Stimulated activated naive CD8-positive, alpha-beta T cell treated with anti-CD3 and anti-CD28 coated beads, Interleukin-15, Interleukin-2, amounts not matched to agents 100 ng/mL and 50 ng/mL, for 24 hours (primary cell): Measurements from ENCODE around the gene GANAB.
A peak's percentile ranks its signal among the peaks of the same experiment; 100 is the strongest.
"Not testable (repeated sequence)": the region's sequence is repeated elsewhere in the genome, so short reads cannot be mapped to it uniquely, and the experiment has no call there.

Experiments
- H3K27ac Mint-ChIP-seq: one replicate; pipeline ENCODE4 v1.8.0; 2021; ENCODE audit warnings: mild to moderate bottlenecking, mixed read lengths
- H3K27me3 Mint-ChIP-seq: one replicate; pipeline ENCODE4 v1.8.0; 2021; ENCODE audit warnings: mixed read lengths
- H3K36me3 Mint-ChIP-seq: one replicate; pipeline ENCODE4 v1.8.0; 2021; ENCODE audit warnings: low read depth, mixed read lengths
- H3K4me1 Mint-ChIP-seq: one replicate; pipeline ENCODE4 v1.8.0; 2021; ENCODE audit warnings: low read depth, mixed read lengths
- H3K4me3 Mint-ChIP-seq: one replicate; pipeline ENCODE4 v1.8.0; 2021; ENCODE audit warnings: mild to moderate bottlenecking, mixed read lengths
- H3K9me3 Mint-ChIP-seq: one replicate; pipeline ENCODE4 v1.8.0; 2021; ENCODE audit warnings: mixed read lengths

Gene GANAB

DNA sequence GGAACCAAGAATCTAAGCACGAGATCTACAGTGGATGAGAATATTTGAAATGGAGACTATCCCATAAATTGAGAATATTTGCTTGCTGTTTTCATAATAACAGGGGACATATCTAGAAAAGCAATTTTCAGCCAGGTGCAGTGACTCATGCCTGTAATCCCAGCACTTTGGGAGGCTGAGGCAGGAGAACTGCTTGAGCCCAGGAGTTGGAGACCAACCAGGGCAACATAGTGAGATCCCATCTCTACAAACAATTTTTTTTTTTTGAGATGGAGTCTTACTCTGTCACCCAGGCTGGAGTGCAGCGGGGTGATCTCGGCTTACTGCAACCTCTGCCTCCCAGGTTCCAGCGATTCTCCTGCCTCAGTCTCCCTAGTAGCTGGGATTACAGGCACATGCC lies 64.7 kb downstream of the GANAB start:
- not testable (repeated sequence) for H3K27ac Mint-ChIP-seq, H3K4me1 Mint-ChIP-seq
- peaks cover 51% of the 10 kb centered on the region for H3K36me3 Mint-ChIP-seq

DNA sequence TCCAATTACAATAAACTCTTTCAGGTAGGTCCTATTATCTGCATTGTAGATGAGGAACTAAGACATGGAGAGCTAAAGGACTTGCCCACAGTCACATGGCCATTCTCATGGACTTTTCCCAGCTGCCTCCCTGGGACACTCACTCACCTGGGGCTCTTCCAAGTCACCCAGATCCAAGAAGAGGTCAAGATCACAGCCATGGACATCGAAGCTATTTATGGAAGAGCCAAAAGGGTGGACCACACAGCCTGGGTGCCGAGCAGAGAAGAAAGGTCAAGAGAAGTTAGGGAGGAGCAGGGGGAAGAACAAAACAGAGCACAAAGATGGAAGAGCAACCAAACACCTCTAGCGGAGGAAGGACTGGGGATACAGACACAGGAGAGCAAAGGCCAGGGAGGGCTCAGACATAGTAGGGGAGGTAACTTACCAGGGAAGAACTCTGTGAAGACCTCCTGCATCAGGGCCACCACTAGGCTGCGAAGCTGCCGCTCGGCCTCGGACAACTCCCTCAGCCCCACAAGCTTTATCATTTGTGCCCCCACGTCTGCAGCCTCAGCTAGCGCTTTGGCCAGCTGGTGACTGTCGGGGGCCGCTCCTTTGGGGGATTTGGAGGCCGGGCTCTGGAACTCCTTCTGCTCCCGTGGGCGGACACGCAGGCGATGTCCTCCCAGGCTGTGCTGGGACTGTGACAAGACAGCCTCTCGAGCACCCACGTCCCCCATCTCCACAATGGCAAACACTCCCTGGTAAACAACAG lies 65.3 kb downstream of the GANAB start:
- no peak overlapping the region for H3K27ac Mint-ChIP-seq
- H3K36me3 Mint-ChIP-seq, result peaks cover 52% of the 10 kb centered on the region
- H3K27me3 Mint-ChIP-seq, result no peaks in the 10 kb centered on the region
- no peak overlapping the region for H3K4me3 Mint-ChIP-seq
- H3K9me3 Mint-ChIP-seq, result no peaks in the 10 kb centered on the region
- peaks cover 1% of the 10 kb centered on the region for H3K4me1 Mint-ChIP-seq

More for the DNA sequence above, 64.7 kb downstream of the GANAB start:
- H3K9me3 Mint-ChIP-seq, H3K4me3 Mint-ChIP-seq, H3K27me3 Mint-ChIP-seq: not testable (repeated sequence)

DNA sequence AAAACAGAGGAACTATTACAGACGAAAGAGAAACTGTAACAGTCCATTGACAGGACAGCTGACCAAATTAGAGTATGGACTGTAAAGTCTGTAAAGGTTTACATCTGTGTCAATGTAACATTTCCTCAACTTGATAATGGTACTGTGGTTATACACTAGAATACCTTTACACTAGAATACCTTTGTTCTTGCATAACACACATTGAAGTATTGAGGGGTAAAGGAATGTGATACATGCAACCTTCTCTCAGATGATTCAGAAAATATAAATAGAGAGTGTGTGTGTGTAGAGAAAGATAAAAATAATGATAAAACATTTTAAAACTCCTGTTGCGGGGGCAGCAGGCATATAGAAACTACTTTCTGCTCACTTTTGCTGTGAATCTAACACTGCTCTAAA lies 67.2 kb downstream of the GANAB start:
- H3K36me3 Mint-ChIP-seq, result peaks cover 60% of the 10 kb centered on the region

DNA sequence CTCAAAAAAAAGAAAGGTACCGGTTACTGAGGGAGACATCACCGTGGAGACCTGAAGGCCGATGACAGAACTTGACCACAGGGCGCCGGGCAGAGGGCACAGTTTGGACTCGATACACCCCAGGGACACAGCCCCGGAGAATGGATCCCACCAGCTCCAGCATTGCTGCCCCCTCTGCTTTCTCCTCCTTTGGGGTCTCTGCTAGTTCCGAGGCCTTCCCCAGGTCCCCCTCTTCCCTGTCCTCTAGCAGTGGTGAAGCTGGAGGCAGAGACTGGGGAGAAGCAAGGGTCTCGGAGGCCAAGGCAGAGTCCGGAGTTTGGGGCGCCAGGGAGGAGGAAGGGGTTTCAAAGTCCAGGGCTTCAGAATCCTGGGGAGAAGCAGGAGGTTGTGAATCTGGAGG lies 67.9 kb downstream of the GANAB start:
- peaks cover 61% of the 10 kb centered on the region for H3K36me3 Mint-ChIP-seq
- H3K4me3 Mint-ChIP-seq, result no peak overlapping the region
- no peak overlapping the region for H3K27ac Mint-ChIP-seq
- H3K9me3 Mint-ChIP-seq, result no peaks in the 10 kb centered on the region
- no peaks in the 10 kb centered on the region for H3K27me3 Mint-ChIP-seq
- peaks cover 11% of the 10 kb centered on the region for H3K4me1 Mint-ChIP-seq

More for the DNA sequence above, 67.2 kb downstream of the GANAB start:
- H3K9me3 Mint-ChIP-seq, result no peaks in the 10 kb centered on the region
- no peak overlapping the region for H3K27ac Mint-ChIP-seq
- no peaks in the 10 kb centered on the region for H3K27me3 Mint-ChIP-seq
- H3K4me1 Mint-ChIP-seq, result peaks cover 11% of the 10 kb centered on the region
- no peak overlapping the region for H3K4me3 Mint-ChIP-seq

DNA sequence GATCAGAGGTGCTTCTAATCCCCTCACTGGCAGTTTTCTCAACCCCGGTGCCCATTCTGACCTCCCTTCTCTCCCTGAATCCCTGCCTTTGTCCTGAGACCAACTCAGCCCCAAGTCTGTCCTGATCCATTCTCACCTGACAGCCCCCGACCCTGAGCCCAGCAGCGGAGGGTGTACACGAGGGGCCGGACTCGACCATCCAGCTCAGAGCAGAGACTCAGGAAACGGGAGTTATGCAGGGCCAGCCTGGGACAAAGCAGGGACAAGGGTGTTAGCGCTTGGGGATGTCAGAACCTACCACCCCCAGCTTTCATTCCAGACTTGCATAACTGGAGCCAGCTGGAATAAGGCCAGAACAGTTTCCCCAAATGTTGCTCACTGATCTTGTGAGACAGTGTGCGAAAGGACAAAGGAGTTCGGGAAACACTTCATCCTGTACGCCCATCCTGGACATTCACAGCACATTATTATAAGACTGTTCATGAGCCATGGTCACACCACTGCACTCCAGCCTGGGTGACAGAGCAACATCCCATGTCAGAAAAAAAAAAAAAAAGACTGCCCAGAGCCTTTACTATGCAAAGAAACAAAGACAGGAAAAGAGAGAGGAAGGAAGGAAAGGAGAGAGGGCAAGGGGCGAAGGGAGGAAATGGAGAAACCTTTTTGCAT lies 69.2 kb downstream of the GANAB start:
- H3K36me3 Mint-ChIP-seq, result peaks cover 63% of the 10 kb centered on the region

DNA sequence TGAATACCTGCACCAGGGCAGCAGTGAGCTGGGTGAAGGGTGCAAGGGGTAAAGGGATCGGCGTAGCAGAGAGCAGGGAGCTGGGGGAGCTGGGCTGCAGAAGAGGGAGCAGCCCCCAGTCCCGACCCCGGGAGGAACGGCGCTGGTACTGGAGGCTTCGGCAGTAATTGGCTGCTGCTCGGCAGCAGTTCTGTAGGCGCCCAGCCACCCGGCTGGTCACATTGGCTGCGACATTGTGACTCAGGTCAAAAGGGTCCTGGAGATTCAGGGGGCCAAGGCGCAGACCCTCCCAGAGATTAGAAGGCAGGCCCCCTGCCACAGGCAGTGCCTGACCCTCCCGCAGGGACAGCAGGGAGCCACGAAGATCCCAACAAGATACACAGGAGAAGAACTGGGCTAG lies 70.6 kb downstream of the GANAB start:
- H3K4me3 Mint-ChIP-seq, result peak overlapping the region; percentile 100
- H3K4me1 Mint-ChIP-seq, result peaks cover 34% of the 10 kb centered on the region
- H3K27ac Mint-ChIP-seq, result peak overlapping the region; percentile 72
- no peaks in the 10 kb centered on the region for H3K9me3 Mint-ChIP-seq
- no peaks in the 10 kb centered on the region for H3K27me3 Mint-ChIP-seq
- peaks cover 67% of the 10 kb centered on the region for H3K36me3 Mint-ChIP-seq

More for the DNA sequence above, 69.2 kb downstream of the GANAB start:
- Mint-ChIP-seq H3K27me3 (no peaks in the 10 kb centered on the region), H3K27ac (no peak overlapping the region), H3K4me1 (peaks cover 21% of the 10 kb centered on the region), H3K9me3 (no peaks in the 10 kb centered on the region), H3K4me3 (no peak overlapping the region)

DNA sequence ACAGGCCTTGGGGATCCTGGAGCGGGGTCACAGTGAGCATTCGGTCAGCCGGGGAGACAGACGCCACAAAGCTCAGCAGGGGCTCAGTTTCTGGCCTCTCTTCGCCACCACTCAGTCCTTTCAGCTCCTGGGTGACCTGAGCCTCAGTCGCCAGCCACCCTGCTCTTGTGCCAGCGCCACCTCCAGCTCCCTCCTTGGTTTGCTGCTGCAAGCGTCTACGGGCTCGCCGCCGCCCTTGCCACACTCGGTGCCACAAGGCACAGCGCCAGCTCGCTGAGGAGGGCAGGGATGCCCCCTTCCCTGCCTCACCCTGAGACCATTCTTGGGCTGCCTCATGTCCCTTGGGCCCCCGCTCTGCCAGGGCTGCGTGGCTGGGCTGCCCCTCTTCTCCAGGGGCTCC lies 71.3 kb downstream of the GANAB start:
- Mint-ChIP-seq H3K4me3 (peak overlapping the region; percentile 100), H3K36me3 (peaks cover 72% of the 10 kb centered on the region), H3K9me3 (no peaks in the 10 kb centered on the region), H3K27me3 (no peaks in the 10 kb centered on the region), H3K27ac (peak overlapping the region; percentile 98), H3K4me1 (peaks cover 41% of the 10 kb centered on the region)
